Measurements from ENCODE around the gene TOGARAM2. TPM values are rescaled to one million over a fixed set of nuclear protein-coding genes. Genes with fewer than 3 reads are reported as not detected.

The TOGARAM2 gene
- total RNA-seq, 1 donor from 2014 or later = 0.72 TPM

DNA sequence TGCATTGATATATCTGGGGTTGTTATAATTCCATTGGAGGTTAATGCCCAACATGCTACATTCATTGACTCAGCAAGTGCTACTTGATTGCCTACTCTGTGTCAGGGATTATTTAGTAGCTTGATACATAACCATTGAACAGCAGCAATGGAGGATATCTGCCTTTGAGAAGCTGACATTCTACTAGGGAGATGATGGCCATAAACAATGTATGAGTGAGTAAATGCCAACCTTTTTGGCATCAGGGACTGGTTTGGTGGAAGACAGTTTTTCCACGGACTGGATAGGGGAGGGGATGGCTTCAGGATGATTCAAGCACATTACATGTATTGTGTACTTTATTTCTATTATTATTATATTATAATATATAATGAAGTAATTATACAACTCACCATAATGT lies 31.9 kb upstream of the TOGARAM2 start:
- H3K4me1 Mint-ChIP-seq (ENCODE audit: low read depth) = peaks cover 4% of the 10 kb centered on the region
- peaks cover 3% of the 10 kb centered on the region for H3K9me3 Mint-ChIP-seq (ENCODE audit: low read depth)
- H3K36me3 Mint-ChIP-seq (ENCODE audit: low read depth) = peaks cover 34% of the 10 kb centered on the region
- no peaks in the 10 kb centered on the region for H3K27me3 Mint-ChIP-seq (ENCODE audit: low read depth)
- DNase-seq (ENCODE audit: low spot score) = no peak
- TF ChIP-seq, protein P1, sequence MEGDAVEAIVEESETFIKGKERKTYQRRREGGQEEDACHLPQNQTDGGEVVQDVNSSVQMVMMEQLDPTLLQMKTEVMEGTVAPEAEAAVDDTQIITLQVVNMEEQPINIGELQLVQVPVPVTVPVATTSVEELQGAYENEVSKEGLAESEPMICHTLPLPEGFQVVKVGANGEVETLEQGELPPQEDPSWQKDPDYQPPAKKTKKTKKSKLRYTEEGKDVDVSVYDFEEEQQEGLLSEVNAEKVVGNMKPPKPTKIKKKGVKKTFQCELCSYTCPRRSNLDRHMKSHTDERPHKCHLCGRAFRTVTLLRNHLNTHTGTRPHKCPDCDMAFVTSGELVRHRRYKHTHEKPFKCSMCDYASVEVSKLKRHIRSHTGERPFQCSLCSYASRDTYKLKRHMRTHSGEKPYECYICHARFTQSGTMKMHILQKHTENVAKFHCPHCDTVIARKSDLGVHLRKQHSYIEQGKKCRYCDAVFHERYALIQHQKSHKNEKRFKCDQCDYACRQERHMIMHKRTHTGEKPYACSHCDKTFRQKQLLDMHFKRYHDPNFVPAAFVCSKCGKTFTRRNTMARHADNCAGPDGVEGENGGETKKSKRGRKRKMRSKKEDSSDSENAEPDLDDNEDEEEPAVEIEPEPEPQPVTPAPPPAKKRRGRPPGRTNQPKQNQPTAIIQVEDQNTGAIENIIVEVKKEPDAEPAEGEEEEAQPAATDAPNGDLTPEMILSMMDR (IDR thresholded peaks at IDR 0.05) = no peak
- no peak overlapping the region for H3K27ac Mint-ChIP-seq (ENCODE audit: unreplicated experiment)
- H3K4me3 Mint-ChIP-seq (ENCODE audit: unreplicated experiment) = no peak overlapping the region

DNA sequence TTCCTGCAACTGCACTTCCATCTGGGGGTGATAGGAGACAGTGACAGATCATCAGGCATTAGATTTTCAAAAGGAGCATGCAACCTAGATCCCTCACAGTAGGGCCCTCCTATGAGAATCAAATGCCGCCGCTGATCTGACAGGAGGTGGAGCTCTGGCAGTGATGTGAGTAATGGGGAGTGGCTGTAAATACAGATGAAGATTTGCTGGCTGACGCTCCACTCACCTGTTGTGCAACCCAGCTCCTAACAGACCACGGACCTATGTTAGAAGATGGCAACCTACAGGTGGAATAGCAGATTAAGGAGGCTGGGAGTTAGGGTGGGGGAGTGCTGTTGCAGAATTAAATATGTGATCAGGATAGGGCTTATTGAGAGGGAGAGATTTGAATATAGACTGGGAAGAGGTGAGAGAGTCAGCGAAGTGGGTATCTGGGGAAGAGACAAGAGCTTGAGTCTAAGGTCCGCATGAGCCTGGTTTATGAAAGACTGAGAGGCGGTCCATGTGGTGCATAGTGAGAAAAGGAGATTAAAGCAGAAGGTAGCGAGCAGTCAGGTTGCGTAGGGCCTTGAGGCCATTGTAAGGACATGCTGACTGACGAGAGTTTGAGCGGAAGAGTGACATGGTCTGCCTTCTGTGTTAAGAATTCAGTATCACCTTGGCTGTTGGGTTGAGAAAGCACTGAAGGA lies 31.3 kb upstream of the TOGARAM2 start:
- TF ChIP-seq, protein P1 (IDR thresholded peaks at IDR 0.05) = no peak
- DNase-seq (ENCODE audit: low spot score) = no peak
- peaks cover 4% of the 10 kb centered on the region for H3K4me1 Mint-ChIP-seq (ENCODE audit: low read depth)
- peaks cover 30% of the 10 kb centered on the region for H3K36me3 Mint-ChIP-seq (ENCODE audit: low read depth)
- H3K27ac Mint-ChIP-seq (ENCODE audit: unreplicated experiment) = no peak overlapping the region
- no peaks in the 10 kb centered on the region for H3K27me3 Mint-ChIP-seq (ENCODE audit: low read depth)
- no peak overlapping the region for H3K4me3 Mint-ChIP-seq (ENCODE audit: unreplicated experiment)
- peaks cover 3% of the 10 kb centered on the region for H3K9me3 Mint-ChIP-seq (ENCODE audit: low read depth)

DNA sequence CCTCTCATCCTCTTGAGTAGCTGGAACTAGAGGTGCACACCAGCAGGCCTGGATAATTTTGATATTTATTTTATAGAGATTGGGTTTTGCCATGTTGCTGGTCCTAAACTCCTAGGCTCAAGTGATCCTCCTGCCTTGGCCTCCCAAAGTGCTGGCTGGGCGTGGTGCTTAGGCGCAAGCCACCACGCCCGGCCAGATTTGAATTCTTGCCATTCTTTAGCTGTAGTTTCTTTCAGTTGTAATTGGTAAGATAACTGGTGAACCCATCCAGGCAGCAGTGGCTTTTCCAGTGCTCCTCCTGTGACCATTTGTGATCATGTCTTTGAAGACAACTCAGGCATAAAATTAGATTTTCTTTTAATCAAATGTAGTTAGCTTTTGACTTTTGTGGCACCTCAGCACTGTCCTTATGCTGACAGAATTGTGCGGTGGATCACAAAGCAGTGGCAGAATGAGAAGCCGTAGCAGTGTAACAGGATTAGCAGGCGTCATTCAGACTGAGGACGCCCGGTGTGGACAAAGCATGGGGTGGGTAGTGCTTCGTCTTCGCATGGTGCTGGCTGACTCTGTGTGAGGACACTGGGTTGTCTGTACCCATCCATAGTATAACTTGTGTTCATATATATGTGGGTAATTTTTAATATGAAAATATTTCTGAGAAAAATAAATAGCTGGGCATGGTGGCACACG lies 30.0 kb upstream of the TOGARAM2 start:
- H3K4me3 Mint-ChIP-seq (ENCODE audit: unreplicated experiment) = no peak overlapping the region
- H3K36me3 Mint-ChIP-seq (ENCODE audit: low read depth) = peaks cover 24% of the 10 kb centered on the region
- H3K27me3 Mint-ChIP-seq (ENCODE audit: low read depth) = no peaks in the 10 kb centered on the region
- no peak overlapping the region for H3K27ac Mint-ChIP-seq (ENCODE audit: unreplicated experiment)
- peaks cover 3% of the 10 kb centered on the region for H3K9me3 Mint-ChIP-seq (ENCODE audit: low read depth)
- TF ChIP-seq, protein P1 (IDR thresholded peaks at IDR 0.05) = no peak
- no peak for DNase-seq (ENCODE audit: low spot score)
- peaks cover 7% of the 10 kb centered on the region for H3K4me1 Mint-ChIP-seq (ENCODE audit: low read depth)

DNA sequence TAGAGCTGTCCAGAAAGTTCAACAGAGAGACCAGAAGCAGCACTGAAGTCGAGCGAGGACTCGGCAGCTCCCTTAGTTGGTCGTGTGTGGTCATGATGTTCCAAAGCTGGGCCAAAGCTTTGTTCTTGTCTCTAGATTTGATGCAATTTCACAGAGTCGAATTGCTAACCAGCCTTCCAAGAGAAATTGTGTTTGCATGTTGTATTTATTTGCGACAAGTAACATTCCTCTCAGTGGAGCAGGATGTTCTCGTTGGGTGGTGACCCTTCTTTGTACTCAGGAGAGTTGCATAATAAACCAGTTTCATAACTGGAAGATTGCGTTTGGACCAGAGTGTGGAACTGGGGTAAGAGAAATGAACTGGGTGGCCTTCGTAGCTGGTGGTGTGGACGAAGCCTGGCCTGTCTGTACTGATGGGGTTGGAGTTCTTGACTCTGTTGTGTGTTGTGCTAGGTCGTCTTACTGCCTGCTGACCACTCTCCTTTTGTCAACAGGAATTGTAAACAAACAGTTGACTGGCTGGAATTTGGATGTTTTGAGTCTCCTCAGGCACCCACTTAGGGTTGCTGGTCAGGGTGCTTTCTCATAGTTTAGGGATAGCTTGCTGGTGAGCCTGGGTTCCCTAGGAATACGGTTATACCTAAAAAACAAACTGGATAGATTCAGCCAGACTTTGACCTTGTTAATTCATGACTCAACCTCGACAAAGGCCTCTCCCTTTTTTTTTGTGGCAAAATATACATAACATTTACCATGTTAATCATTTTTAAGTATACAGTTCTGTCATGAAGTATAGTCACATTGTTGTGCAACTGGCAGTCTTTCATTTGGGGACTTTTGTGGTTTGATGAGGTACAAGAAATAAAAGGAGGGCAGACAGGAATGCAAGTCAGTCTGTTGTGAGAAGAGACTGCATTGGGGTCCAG lies 28.9 kb upstream of the TOGARAM2 start:
- Mint-ChIP-seq H3K4me1 (ENCODE audit: low read depth) (peaks cover 15% of the 10 kb centered on the region), H3K27ac (ENCODE audit: unreplicated experiment) (no peak overlapping the region), H3K36me3 (ENCODE audit: low read depth) (peaks cover 19% of the 10 kb centered on the region), H3K27me3 (ENCODE audit: low read depth) (no peaks in the 10 kb centered on the region), H3K4me3 (ENCODE audit: unreplicated experiment) (no peak overlapping the region), H3K9me3 (ENCODE audit: low read depth) (peaks cover 3% of the 10 kb centered on the region)
- TF ChIP-seq, protein P1 (IDR thresholded peaks at IDR 0.05) = no peak
- no peak for DNase-seq (ENCODE audit: low spot score)

DNA sequence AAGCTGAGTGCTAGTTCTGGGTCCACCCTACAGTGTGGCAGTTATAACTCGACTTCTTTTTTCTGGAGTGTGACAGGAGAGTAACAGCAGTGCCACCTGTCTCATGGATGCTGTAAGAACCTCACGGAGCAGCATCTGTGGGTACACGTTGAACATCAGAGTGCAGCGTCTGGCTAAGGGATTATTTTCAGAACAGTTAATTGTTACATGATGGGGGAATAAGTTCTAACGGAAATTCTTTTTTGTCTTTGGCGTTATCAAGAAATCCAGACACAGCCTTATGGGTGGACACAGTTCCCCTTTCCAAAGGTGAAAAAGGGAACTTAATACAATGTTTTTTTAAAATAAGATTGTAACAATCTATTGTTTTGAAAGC lies 28.3 kb upstream of the TOGARAM2 start:
- H3K27ac Mint-ChIP-seq (ENCODE audit: unreplicated experiment) = no peak overlapping the region
- no peak for DNase-seq (ENCODE audit: low spot score)
- H3K9me3 Mint-ChIP-seq (ENCODE audit: low read depth) = peaks cover 3% of the 10 kb centered on the region
- TF ChIP-seq, protein P1 (IDR thresholded peaks at IDR 0.05) = peak; percentile 44
- H3K4me1 Mint-ChIP-seq (ENCODE audit: low read depth) = peaks cover 15% of the 10 kb centered on the region
- H3K4me3 Mint-ChIP-seq (ENCODE audit: unreplicated experiment) = no peak overlapping the region
- H3K27me3 Mint-ChIP-seq (ENCODE audit: low read depth) = no peaks in the 10 kb centered on the region
- H3K36me3 Mint-ChIP-seq (ENCODE audit: low read depth) = peaks cover 19% of the 10 kb centered on the region

Data from chondrocyte (in vitro differentiated cells).